ENCODE measurements around the gene HOXB3. TPM values are rescaled to one million over a fixed set of nuclear protein-coding genes. Genes with fewer than 3 reads are reported as not detected.

The HOXB3 gene
- total RNA-seq, 1 donor from 2014 or later, result 0.57 TPM

DNA sequence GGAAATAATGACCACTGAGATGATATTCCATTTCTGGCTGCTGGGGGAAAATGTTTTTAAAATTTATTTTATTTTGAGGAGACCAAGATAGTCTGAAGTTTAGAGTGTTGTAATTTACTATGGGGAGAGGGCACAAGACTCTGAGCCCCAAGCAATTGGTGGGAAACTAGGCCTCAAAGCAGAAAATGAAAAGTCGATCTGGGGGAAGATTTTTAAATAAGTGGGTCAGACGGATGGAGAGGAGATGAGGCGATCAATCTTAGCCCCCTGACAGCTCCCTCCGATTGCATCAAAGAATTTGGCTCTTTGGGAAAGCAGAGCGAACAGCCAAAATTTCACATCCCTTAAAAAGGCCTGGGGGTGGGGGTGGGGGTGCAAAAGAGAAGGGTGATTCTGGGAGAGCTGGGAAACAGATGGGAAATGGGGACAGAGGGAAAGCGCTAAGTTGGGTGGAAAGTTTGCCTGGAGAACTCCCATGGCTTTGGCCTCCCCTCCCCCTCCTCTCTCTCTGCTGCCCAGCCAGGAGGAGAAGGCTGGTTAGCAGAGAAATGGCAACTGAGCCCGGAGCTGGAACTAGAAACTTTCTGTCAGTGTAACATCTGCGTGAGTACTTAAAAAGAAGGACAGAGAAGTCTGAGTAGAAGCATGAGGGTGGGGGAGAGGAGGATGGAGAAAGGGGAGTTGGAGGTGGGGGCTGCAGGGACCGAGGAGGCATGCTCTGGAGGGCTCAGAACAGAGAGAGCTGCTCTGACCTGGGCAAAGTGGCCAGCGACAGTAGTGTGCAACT is 43.7 kb downstream of the HOXB3 start:
- Mint-ChIP-seq H3K27ac (ENCODE audit: unreplicated experiment) (no peak overlapping the region), H3K9me3 (ENCODE audit: low read depth) (no peaks in the 10 kb centered on the region), H3K4me3 (ENCODE audit: unreplicated experiment) (no peak overlapping the region), H3K4me1 (ENCODE audit: low read depth) (peaks cover 8% of the 10 kb centered on the region), H3K36me3 (ENCODE audit: low read depth) (peaks cover 4% of the 10 kb centered on the region), H3K27me3 (ENCODE audit: low read depth) (peaks cover 74% of the 10 kb centered on the region)
- DNase-seq (ENCODE audit: low spot score), result no peak
- no peak for TF ChIP-seq CTCF (IDR thresholded peaks at IDR 0.05)

- Mint-ChIP-seq H3K27ac (ENCODE audit: unreplicated experiment) (no peak overlapping the region), H3K9me3 (ENCODE audit: low read depth) (no peaks in the 10 kb centered on the region), H3K4me1 (ENCODE audit: low read depth) (peaks cover 8% of the 10 kb centered on the region), H3K4me3 (ENCODE audit: unreplicated experiment) (no peak overlapping the region), H3K27me3 (ENCODE audit: low read depth) (peaks cover 76% of the 10 kb centered on the region), H3K36me3 (ENCODE audit: low read depth) (peaks cover 4% of the 10 kb centered on the region)
- no peak for DNase-seq (ENCODE audit: low spot score)
- no peak for TF ChIP-seq CTCF (IDR thresholded peaks at IDR 0.05)
These were observed 44.5 kb downstream of the HOXB3 start for GRCh38 chr17:48545539-48545938.

DNA sequence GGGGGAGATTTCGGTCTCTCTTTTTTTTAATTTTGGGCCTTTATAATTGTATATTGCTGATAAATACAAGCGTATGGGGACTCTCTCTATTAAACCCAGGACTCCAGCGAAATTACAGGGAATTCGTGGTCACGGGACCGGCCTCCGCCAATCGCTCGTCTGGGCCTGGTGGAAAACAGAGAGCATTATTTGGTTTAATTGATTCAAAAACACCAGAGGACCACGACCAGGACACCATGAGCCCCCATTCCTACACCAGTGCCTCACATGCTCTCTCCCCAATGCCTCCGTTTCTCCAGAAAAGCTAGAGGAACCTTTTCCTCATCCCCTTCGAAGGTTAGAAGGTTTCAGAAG is 45.0 kb downstream of the HOXB3 start, which contains the start of gene HOXB2:
Gene HOXB2 (minus strand): TSS at position 88 of the 354 bp plus-strand sequence. CDS start 198 bp downstream, outside the sequence.
- DNase-seq (ENCODE audit: low spot score), result no peak
- Mint-ChIP-seq H3K36me3 (ENCODE audit: low read depth) (peaks cover 4% of the 10 kb centered on the region), H3K4me3 (ENCODE audit: unreplicated experiment) (peak within 1 kb of the TSS; percentile 70), H3K4me1 (ENCODE audit: low read depth) (peaks cover 8% of the 10 kb centered on the region), H3K27ac (ENCODE audit: unreplicated experiment) (peak within 1 kb of the TSS; percentile 68), H3K27me3 (ENCODE audit: low read depth) (peaks cover 78% of the 10 kb centered on the region), H3K9me3 (ENCODE audit: low read depth) (no peaks in the 10 kb centered on the region)
- no peak for TF ChIP-seq CTCF (IDR thresholded peaks at IDR 0.05)

GRCh38 chr17:48544349-48545021 is 45.6 kb downstream of the HOXB3 start:
- TF ChIP-seq CTCF (IDR thresholded peaks at IDR 0.05), result no peak
- Mint-ChIP-seq H3K9me3 (ENCODE audit: low read depth) (no peaks in the 10 kb centered on the region), H3K4me1 (ENCODE audit: low read depth) (peaks cover 8% of the 10 kb centered on the region), H3K4me3 (ENCODE audit: unreplicated experiment) (peak overlapping the region; percentile 70), H3K36me3 (ENCODE audit: low read depth) (peaks cover 4% of the 10 kb centered on the region), H3K27ac (ENCODE audit: unreplicated experiment) (peak overlapping the region; percentile 68), H3K27me3 (ENCODE audit: low read depth) (peaks cover 78% of the 10 kb centered on the region)
- no peak for DNase-seq (ENCODE audit: low spot score)

GRCh38 chr17:48543854-48544348 is 46.1 kb downstream of the HOXB3 start:
- H3K36me3 Mint-ChIP-seq (ENCODE audit: low read depth), result peaks cover 4% of the 10 kb centered on the region
- H3K27me3 Mint-ChIP-seq (ENCODE audit: low read depth), result peaks cover 80% of the 10 kb centered on the region
- peak overlapping the region; percentile 68 for H3K27ac Mint-ChIP-seq (ENCODE audit: unreplicated experiment)
- peak overlapping the region; percentile 70 for H3K4me3 Mint-ChIP-seq (ENCODE audit: unreplicated experiment)
- no peak for TF ChIP-seq CTCF (IDR thresholded peaks at IDR 0.05)
- DNase-seq (ENCODE audit: low spot score), result no peak
- H3K9me3 Mint-ChIP-seq (ENCODE audit: low read depth), result no peaks in the 10 kb centered on the region
- peaks cover 8% of the 10 kb centered on the region for H3K4me1 Mint-ChIP-seq (ENCODE audit: low read depth)
